Measurements from ENCODE around the gene FCGR1A.
A peak's percentile ranks its signal among the peaks of the same experiment; 100 is the strongest.
"Not testable (repeated sequence)": the region's sequence is repeated elsewhere in the genome, so short reads cannot be mapped to it uniquely, and the experiment has no call there.

FCGR1A gene

GRCh38 chr1:149782600-149782999 is at the start of gene FCGR1A:
Gene FCGR1A (plus strand): TSS chr1:149782694. CDS start chr1:149782744, 50 bp downstream.
- not testable (repeated sequence) for DNase-seq (ENCODE audit: low read depth)

GRCh38 chr1:149732781-149733180 is 49.7 kb upstream of the FCGR1A start:
- not testable (repeated sequence) for DNase-seq (ENCODE audit: low read depth)

- not testable (repeated sequence) for DNase-seq (ENCODE audit: low read depth)
Measured at GRCh38 chr1:149734692-149735091, 47.8 kb upstream of the FCGR1A start.

GRCh38 chr1:149740148-149740581 is 42.3 kb upstream of the FCGR1A start:
- peak; percentile 20 for DNase-seq (ENCODE audit: low read depth)

GRCh38 chr1:149740590-149741230 is 41.8 kb upstream of the FCGR1A start:
- not testable (repeated sequence) for DNase-seq (ENCODE audit: low read depth)

GRCh38 chr1:149741914-149742313 is 40.6 kb upstream of the FCGR1A start:
- DNase-seq (ENCODE audit: low read depth): not testable (repeated sequence)

GRCh38 chr1:149746463-149747356 is 35.8 kb upstream of the FCGR1A start:
- not testable (repeated sequence) for DNase-seq (ENCODE audit: low read depth)

GRCh38 chr1:149747359-149748143 is 34.9 kb upstream of the FCGR1A start:
- DNase-seq (ENCODE audit: low read depth): not testable (repeated sequence)

- not testable (repeated sequence) for DNase-seq (ENCODE audit: low read depth)
Measured at GRCh38 chr1:149748144-149748500, 34.4 kb upstream of the FCGR1A start.

- DNase-seq (ENCODE audit: low read depth): not testable (repeated sequence)
Measured at GRCh38 chr1:149750562-149750961, 31.9 kb upstream of the FCGR1A start.

- not testable (repeated sequence) for DNase-seq (ENCODE audit: low read depth)
Measured at GRCh38 chr1:149752186-149752585, 30.3 kb upstream of the FCGR1A start.

- DNase-seq (ENCODE audit: low read depth): not testable (repeated sequence)
Measured at GRCh38 chr1:149753466-149753865, 29.0 kb upstream of the FCGR1A start.

GRCh38 chr1:149755294-149755693 is 27.2 kb upstream of the FCGR1A start:
- not testable (repeated sequence) for DNase-seq (ENCODE audit: low read depth)

GRCh38 chr1:149762294-149762693 is 20.2 kb upstream of the FCGR1A start:
- not testable (repeated sequence) for DNase-seq (ENCODE audit: low read depth)

GRCh38 chr1:149764087-149764800 is 18.2 kb upstream of the FCGR1A start:
- not testable (repeated sequence) for DNase-seq (ENCODE audit: low read depth)

GRCh38 chr1:149766241-149766640 is 16.3 kb upstream of the FCGR1A start:
- DNase-seq (ENCODE audit: low read depth): not testable (repeated sequence)

- DNase-seq (ENCODE audit: low read depth): not testable (repeated sequence)
Measured at GRCh38 chr1:149769216-149769615, 13.3 kb upstream of the FCGR1A start.

- DNase-seq (ENCODE audit: low read depth): not testable (repeated sequence)
Measured at GRCh38 chr1:149770661-149771060, 11.8 kb upstream of the FCGR1A start.

GRCh38 chr1:149771653-149772425 is 10.7 kb upstream of the FCGR1A start:
- not testable (repeated sequence) for DNase-seq (ENCODE audit: low read depth)

- not testable (repeated sequence) for DNase-seq (ENCODE audit: low read depth)
Measured at GRCh38 chr1:149775510-149776147, 6.9 kb upstream of the FCGR1A start.
